ENCODE data around the gene TMSB15B.
"Not testable (repeated sequence)": the region's sequence is repeated elsewhere in the genome, so short reads cannot be mapped to it uniquely, and the experiment has no call there.

Gene TMSB15B

GRCh38 chrX:103932133-103932532 lies 30.3 kb upstream of the TMSB15B start:
- no peak overlapping the region for H3K27ac ChIP-seq
- TF ChIP-seq CTCF (IDR thresholded peaks at IDR 0.05) (no peak), ZFX (IDR thresholded peaks at IDR 0.05; ENCODE audit: borderline replicate concordance) (no peak)

DNA sequence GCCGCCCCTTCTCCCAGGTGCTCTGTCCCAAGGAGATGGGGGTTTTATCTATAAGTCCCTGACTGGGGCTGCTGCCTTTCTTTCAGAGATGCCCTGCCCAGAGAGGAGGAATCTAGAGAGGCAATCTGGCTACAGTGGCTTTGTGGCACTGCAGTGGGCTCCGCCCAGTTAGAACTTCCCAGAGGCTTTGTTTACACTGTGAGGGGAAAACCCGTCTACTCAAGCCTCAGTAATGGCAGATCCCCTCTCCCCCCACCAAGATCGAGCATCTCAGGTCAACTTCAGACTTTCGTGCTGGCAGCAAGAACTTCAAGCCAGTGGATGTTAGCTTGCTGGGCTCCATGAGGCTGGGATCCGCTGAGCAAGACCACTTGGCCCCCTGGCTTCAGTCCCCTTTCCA lies 22.2 kb upstream of the TMSB15B start:
- not testable (repeated sequence) for H3K27ac ChIP-seq

GRCh38 chrX:103941201-103941975 lies 21.0 kb upstream of the TMSB15B start:
- H3K27ac ChIP-seq, result no peak overlapping the region
- no peak for TF ChIP-seq ZFX (IDR thresholded peaks at IDR 0.05; ENCODE audit: borderline replicate concordance)
- peak; percentile 37 for TF ChIP-seq CTCF (IDR thresholded peaks at IDR 0.05)

DNA sequence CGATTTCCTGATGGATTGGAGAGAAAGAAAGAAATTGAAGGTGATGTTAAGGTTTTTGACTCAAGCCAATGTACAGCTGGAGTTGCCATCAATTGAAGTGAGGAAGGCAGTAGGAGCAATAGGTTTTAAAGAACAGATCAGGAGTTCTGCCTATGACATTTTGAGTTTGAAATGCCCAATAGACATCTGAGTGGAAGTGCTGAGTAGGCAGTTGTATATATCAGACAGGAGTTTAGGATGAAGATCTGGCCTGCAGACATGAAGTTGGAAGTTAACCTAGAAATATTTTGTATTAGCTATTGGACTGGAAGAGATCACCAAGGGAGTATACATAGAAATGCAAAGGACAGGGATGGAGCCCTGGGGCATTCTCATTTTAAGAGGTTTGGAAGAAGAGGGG lies 12.9 kb upstream of the TMSB15B start:
- no peak overlapping the region for H3K27ac ChIP-seq
- TF ChIP-seq CTCF (IDR thresholded peaks at IDR 0.05) (no peak), ZFX (IDR thresholded peaks at IDR 0.05; ENCODE audit: borderline replicate concordance) (no peak)

DNA sequence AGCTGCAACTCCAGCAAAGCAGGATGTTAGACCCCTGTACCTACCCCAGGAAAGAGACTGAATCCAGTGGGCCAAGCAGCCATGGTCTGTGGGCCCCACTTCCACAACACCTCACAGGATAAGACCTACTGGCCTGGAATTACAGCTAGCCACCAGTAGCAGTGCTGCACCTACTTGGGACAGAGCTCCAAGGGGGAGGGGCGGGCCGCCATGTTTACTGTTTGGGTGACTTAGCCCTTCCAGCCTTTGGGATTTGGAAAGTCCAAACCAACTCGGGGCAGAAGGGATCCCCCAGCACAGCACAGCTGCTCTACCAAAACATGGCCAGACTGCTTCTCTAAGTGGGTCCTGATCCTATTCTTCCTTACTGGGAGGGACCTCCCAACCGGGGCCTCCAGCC lies 9.1 kb upstream of the TMSB15B start:
- H3K27ac ChIP-seq, result no peak overlapping the region
- TF ChIP-seq CTCF (IDR thresholded peaks at IDR 0.05) (no peak), ZFX (IDR thresholded peaks at IDR 0.05; ENCODE audit: borderline replicate concordance) (no peak)

- no peak overlapping the region for H3K27ac ChIP-seq
- TF ChIP-seq CTCF (IDR thresholded peaks at IDR 0.05) (no peak), ZFX (IDR thresholded peaks at IDR 0.05; ENCODE audit: borderline replicate concordance) (no peak)
Measured at GRCh38 chrX:103954259-103954658, 8.2 kb upstream of the TMSB15B start.

DNA sequence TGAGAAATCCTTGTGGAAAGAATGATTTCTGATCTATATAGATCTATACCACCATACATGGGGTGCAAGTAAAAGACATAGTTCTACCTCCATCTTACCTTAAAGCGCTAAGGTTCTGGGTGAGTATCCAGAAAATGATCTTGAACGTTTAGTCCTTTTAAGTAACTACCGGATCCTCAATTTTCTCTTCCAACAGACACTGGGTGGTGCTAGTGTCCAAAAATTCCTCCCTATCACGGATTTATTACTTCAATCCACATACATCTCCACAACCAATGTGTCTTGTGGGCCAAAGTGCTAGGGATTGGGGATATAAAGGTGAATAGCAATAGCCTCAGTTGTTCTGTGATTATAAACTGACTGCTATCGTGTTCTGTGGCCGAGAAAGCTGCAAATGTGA lies 1.8 kb upstream of the TMSB15B start:
- H3K27ac ChIP-seq, result not testable (repeated sequence)

DNA sequence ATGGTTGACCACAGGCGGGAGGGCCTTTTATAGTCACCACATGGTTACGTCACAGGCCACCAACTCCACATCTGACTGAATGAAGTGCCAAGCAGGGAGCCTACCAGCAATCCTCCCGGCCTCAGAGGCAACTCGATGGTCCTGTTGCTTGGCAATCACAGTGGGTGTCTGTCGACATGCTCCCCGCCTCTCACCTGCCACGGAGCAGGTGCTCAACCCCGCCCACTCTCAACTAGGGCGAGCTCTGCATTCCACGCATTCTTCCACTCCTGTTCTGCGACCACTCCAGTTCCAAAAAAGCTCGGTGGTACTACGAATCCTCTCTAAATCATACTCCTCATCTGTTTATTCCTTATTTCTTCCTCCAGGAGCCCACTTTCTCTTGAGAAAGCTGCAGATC lies 21.1 kb downstream of the TMSB15B start:
- H3K27ac ChIP-seq, result not testable (repeated sequence)

DNA sequence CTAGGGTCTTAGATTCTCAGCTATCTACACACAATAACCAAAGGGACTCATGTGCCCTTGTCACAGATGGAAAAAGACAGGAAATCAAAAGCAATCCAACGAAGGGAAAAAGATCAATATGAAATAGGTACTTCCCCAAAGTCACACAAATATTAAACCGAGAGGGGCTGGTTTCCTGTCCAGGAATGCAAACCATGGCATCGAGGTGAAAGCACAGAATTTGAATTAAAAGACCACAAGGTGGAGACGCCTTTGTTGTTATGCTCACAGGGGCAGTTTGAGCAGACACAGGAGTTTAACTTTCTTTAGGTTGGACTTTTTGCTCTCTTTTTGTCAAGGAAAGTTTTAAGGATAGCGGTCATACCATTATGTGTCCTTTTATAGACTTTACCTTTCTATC lies 36.8 kb downstream of the TMSB15B start:
- TF ChIP-seq ZFX (IDR thresholded peaks at IDR 0.05; ENCODE audit: borderline replicate concordance), result no peak
- no peak for TF ChIP-seq CTCF (IDR thresholded peaks at IDR 0.05)
- no peak overlapping the region for H3K27ac ChIP-seq

Measured in 22Rv1 (cell line).